Natural killer cell (primary cell): Measurements from ENCODE around the gene ITGB4. TPM values are rescaled to one million over a fixed set of nuclear protein-coding genes. Genes with fewer than 3 reads are reported as not detected.

Experiments used
- ATAC-seq, 3 donors: fragments of 150-1000 bp in 2 of 3; fragments of 200-7000 bp in 1 of 3; cut with Tn5 transposase; 1 replicate in 1 of 3; 2 replicates in 2 of 3; pipeline ENCODE4 v1.10.0; 2021; ENCODE audit warnings: mild to moderate bottlenecking in 2 of 3, moderate library complexity in 2 of 3
- DNase-seq, 2 donors: peaks; one replicate each; pipeline versions ENCODE4 v3.0.0 to v3.0.0-alpha.2; 2013 to 2021; ENCODE audit warnings: mixed read lengths in 1 of 2
- H3K27ac ChIP-seq: one replicate; pipeline ENCODE4 v1.5.1; 2013; ENCODE audit warnings: mild to moderate bottlenecking, low read length
- H3K27me3 ChIP-seq: one replicate; pipeline ENCODE4 v1.6.1; 2013; ENCODE audit warnings: low read length; ENCODE audit not compliant: control insufficient read depth, insufficient read depth
- H3K36me3 ChIP-seq: one replicate; pipeline ENCODE4 v1.6.1; 2013; ENCODE audit warnings: low read length; ENCODE audit not compliant: control insufficient read depth, insufficient read depth
- H3K4me1 ChIP-seq: one replicate; pipeline ENCODE4 v1.6.1; 2013; ENCODE audit warnings: low read length; ENCODE audit not compliant: control insufficient read depth, insufficient read depth
- H3K4me3 ChIP-seq: one replicate; pipeline ENCODE4 v1.5.1; 2013; ENCODE audit warnings: low read length
- H3K9me3 ChIP-seq: one replicate; pipeline ENCODE4 v1.6.1; 2013; ENCODE audit warnings: low read length; ENCODE audit not compliant: control insufficient read depth, insufficient read depth
- H3K27ac Mint-ChIP-seq, 2 donors: one replicate each; pipeline ENCODE4 v1.8.0; 2022; ENCODE audit warnings: mild to moderate bottlenecking in 2 of 2, mixed read lengths in 2 of 2, moderate library complexity in 1 of 2
- H3K27me3 Mint-ChIP-seq, 2 donors: one replicate each; pipeline ENCODE4 v1.8.0; 2022; ENCODE audit warnings: low read depth in 2 of 2, mixed read lengths in 2 of 2
- H3K36me3 Mint-ChIP-seq: one replicate; pipeline ENCODE4 v1.8.0; 2022; ENCODE audit warnings: mixed read lengths
- H3K4me1 Mint-ChIP-seq, 2 donors: one replicate each; pipeline ENCODE4 v1.8.0; 2022; ENCODE audit warnings: mixed read lengths in 2 of 2
- H3K4me3 Mint-ChIP-seq: one replicate; pipeline ENCODE4 v1.8.0; 2022; ENCODE audit warnings: mild to moderate bottlenecking, moderate library complexity, mixed read lengths
- H3K9me3 Mint-ChIP-seq, 2 donors: one replicate each; pipeline ENCODE4 v1.8.0; 2022; ENCODE audit warnings: mixed read lengths in 2 of 2
- WGBS: methylation state at CpG from one replicate; pipeline ENCODE4 v1.1.7; 2013; ENCODE audit warnings: missing lambda C conversion rate; ENCODE audit not compliant: insufficient coverage; 5-methylcytosine and 5-hydroxymethylcytosine counted together
- intact Hi-C: fragments of 100-400 bp; cut with micrococcal nuclease; formaldehyde crosslinking; loops from one replicate; pipeline ENCODE4 v1.14.2; 2022
- total RNA-seq, 4 donors: library from RNA; stranded (reverse); fragments of 120-200 nt in 1 of 4; gene quantifications; one replicate each; pipeline versions ENCODE4 v1.2.3 to v1.2.4, GENCODE V29; 2013 to 2022
- TF ChIP-seq, protein P1 (sequence below): fragments of 200-600 bp; IDR thresholded peaks from one replicate; pipeline ENCODE4 v1.8.0; 2022; ENCODE audit warnings: antibody characterized with exemption

ITGB4 gene
- total RNA-seq, 3 donors from 2014 or later (not counting 1 experiment from before 2014, with no cell fraction given): 0.38 to 1.0 (median 0.68) TPM

DNA sequence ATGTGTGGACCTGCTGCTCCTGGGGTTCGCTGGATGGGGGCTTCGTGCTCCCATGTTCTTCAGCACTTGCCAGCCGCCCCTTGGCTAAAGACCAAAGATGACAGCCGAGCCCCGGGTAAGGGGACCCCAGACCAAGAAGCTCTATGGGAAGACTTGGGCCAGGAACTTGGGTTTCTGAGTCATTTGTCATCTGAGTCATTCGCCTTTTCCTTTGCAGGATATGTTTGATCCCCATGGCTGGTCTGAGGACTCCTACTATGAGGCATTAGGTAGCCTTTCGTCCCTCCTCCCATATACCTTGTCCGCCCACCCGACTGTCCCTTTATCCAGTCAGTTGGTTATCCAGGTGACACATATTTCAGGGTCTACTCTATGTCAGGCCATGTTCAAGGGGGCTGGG is 17.7 kb upstream of the ITGB4 start:
- ATAC-seq (no peak), DNase-seq (no peak)
- Histone ChIP-seq H3K27me3 (no peaks in the 10 kb centered on the region), H3K27ac (no peak overlapping the region), H3K9me3 (no peaks in the 10 kb centered on the region), H3K4me3 (no peak overlapping the region), H3K36me3 (peaks cover 81% of the 10 kb centered on the region), H3K4me1 (no peaks in the 10 kb centered on the region)
- no peaks in the 10 kb centered on the region for H3K27me3 Mint-ChIP-seq
- no peak overlapping the region for H3K27ac Mint-ChIP-seq
- 99% methylated on average over 9 of the region's 9 CpGs for WGBS
- intact Hi-C loops: no loop called here
- peaks cover 6% of the 10 kb centered on the region for H3K36me3 Mint-ChIP-seq
- H3K4me1 Mint-ChIP-seq: peaks cover 0 to 6% of the 10 kb centered on the region in 2 donors
- no peak overlapping the region for H3K4me3 Mint-ChIP-seq
- TF ChIP-seq, protein P1, sequence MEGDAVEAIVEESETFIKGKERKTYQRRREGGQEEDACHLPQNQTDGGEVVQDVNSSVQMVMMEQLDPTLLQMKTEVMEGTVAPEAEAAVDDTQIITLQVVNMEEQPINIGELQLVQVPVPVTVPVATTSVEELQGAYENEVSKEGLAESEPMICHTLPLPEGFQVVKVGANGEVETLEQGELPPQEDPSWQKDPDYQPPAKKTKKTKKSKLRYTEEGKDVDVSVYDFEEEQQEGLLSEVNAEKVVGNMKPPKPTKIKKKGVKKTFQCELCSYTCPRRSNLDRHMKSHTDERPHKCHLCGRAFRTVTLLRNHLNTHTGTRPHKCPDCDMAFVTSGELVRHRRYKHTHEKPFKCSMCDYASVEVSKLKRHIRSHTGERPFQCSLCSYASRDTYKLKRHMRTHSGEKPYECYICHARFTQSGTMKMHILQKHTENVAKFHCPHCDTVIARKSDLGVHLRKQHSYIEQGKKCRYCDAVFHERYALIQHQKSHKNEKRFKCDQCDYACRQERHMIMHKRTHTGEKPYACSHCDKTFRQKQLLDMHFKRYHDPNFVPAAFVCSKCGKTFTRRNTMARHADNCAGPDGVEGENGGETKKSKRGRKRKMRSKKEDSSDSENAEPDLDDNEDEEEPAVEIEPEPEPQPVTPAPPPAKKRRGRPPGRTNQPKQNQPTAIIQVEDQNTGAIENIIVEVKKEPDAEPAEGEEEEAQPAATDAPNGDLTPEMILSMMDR: no peak
- no peaks in the 10 kb centered on the region for H3K9me3 Mint-ChIP-seq

DNA sequence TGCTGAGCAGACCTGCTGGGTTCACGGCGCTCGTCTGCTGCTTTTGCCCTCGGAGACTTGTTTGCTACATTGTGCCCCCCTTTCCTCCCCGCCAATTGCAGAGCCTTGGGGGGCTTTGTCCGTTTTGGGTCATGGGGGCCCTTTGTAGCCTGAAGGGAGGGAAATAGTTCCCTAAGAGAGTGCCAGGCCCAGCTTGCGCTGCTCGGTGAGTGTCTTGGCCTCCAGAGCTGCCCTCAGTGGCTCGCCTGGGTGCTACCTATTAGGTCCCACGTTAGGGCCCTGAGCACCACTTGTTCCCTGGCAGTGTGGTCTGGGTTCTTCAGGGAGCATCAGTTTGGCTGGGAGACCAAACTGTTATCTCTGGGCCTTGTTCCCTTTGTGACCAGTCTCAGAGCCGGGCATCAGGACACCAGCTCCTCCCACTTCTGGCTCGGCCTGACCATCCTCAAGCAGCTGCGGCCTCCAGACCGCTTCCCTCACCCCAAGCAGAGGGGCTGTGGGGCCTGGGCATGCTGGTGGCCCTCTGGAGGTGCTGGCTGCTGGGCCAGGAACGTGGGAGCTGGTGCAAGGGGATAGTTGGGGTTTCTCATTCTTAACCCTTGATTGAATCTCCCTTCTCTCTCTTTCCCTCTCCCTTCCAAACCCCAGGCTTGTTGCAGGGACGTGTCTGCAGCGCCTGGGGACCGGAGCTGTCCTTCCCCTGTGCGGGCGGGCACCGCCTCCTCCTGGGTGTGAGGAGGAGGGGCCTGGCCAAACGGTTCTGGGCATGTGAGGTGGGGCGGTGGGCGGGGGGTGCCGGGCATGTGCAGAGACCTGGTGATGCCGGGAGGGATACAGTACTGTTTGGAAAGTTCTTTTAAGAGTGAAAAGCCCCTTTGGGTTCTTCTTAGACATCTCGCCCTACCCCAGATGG is 16.0 kb upstream of the ITGB4 start:
- Mint-ChIP-seq H3K4me1 (peaks cover 0 to 6% of the 10 kb centered on the region in 2 donors), H3K27me3 (no peaks in the 10 kb centered on the region), H3K27ac (no peak overlapping the region), H3K36me3 (peaks cover 6% of the 10 kb centered on the region), H3K9me3 (no peaks in the 10 kb centered on the region), H3K4me3 (no peak overlapping the region)
- Histone ChIP-seq H3K36me3 (peaks cover 72% of the 10 kb centered on the region), H3K9me3 (no peaks in the 10 kb centered on the region), H3K27ac (no peak overlapping the region), H3K4me3 (no peak overlapping the region), H3K4me1 (no peaks in the 10 kb centered on the region), H3K27me3 (no peaks in the 10 kb centered on the region)
- ATAC-seq (no peak), DNase-seq (no peak)
- TF ChIP-seq, protein P1: no peak
- 95% methylated on average over 25 of the region's 27 CpGs for WGBS
- intact Hi-C loops: no loop called here

DNA sequence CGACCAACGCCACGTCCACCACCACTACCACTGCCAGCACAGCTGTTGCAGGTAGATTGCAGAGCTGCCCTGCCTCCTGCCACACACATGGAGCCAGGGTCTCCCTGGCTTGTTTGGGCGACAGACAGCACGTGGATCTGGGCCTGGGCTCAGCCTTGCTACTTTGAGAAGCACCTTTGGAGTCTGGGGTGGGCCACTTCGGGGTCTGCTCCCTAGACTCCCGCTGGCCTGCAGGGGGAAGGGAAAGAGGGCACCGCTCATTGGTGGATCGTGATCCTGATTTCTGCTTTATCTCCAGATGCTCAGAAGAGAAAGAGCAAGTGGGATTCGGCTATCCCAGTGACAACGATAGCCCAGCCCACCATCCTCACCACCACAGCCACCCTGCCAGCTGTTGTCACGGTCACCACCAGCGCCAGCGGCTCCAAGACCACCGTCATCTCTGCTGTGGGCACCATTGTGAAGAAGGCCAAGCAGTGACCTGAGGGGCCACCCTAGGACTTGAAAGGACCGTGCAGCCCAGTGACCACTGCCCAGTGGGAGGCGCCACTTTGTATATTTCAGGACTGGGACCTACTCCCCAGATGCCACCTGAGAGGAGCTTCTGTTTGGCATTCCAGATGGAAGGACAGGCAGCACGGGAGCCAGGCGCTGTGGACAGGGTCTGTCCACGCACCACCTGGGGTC is 15.1 kb upstream of the ITGB4 start:
- 96% methylated on average over 18 of the region's 20 CpGs for WGBS
- no peaks in the 10 kb centered on the region for H3K4me1 ChIP-seq
- H3K4me3 ChIP-seq: no peak overlapping the region
- H3K36me3 ChIP-seq: peaks cover 63% of the 10 kb centered on the region
- peak overlapping the region in 1 of 2 donors; percentile 73 for H3K27ac Mint-ChIP-seq
- H3K9me3 Mint-ChIP-seq: no peaks in the 10 kb centered on the region
- DNase-seq (no peak), ATAC-seq (no peak)
- intact Hi-C loops: no loop called here
- peaks cover 0 to 5% of the 10 kb centered on the region in 2 donors for H3K4me1 Mint-ChIP-seq
- H3K27ac ChIP-seq: no peak overlapping the region
- TF ChIP-seq, protein P1: no peak
- no peaks in the 10 kb centered on the region for H3K27me3 Mint-ChIP-seq
- H3K27me3 ChIP-seq: no peaks in the 10 kb centered on the region
- no peak overlapping the region for H3K4me3 Mint-ChIP-seq
- H3K36me3 Mint-ChIP-seq: peaks cover 6% of the 10 kb centered on the region
- H3K9me3 ChIP-seq: no peaks in the 10 kb centered on the region
